Ishikawa (cell line): ENCODE measurements around the gene SFT2D2.

Source experiments
- CEBPB ChIP-seq: IDR thresholded peaks from 2 replicates; pipeline ENCODE4 v1.6.1; 2012
- CREB1 ChIP-seq: IDR thresholded peaks from 2 replicates; pipeline ENCODE4 v1.6.1; 2012; ENCODE audit warnings: low read depth
- EGR1 ChIP-seq: IDR thresholded peaks from 2 replicates; pipeline ENCODE4 v1.6.1; 2012
- EP300 ChIP-seq: IDR thresholded peaks from 2 replicates; pipeline ENCODE4 v1.6.1; 2012; ENCODE audit warnings: borderline replicate concordance
- FOXM1 ChIP-seq: IDR thresholded peaks from 2 replicates; pipeline ENCODE4 v1.6.1; 2012; ENCODE audit warnings: low read depth, borderline replicate concordance
- MAX ChIP-seq: IDR thresholded peaks from 2 replicates; pipeline ENCODE4 v1.6.1; 2012
- NFIC ChIP-seq: IDR thresholded peaks from 2 replicates; pipeline ENCODE4 v1.6.1; 2012
- RAD21 ChIP-seq: IDR thresholded peaks from 2 replicates; pipeline ENCODE4 v1.6.1; 2012; ENCODE audit warnings: low read depth
- REST ChIP-seq: IDR thresholded peaks from 2 replicates; pipeline ENCODE4 v1.6.1; 2012; ENCODE audit warnings: low read depth, mild to moderate bottlenecking
- TAF1 ChIP-seq: IDR thresholded peaks from 2 replicates; pipeline ENCODE4 v1.6.1; 2012; ENCODE audit warnings: low read depth, mild to moderate bottlenecking
- TCF12 ChIP-seq: IDR thresholded peaks from 2 replicates; pipeline ENCODE4 v1.6.1; 2012; ENCODE audit warnings: low read depth
- TEAD4 ChIP-seq: IDR thresholded peaks from 2 replicates; pipeline ENCODE4 v1.6.1; 2012
- USF1 ChIP-seq: IDR thresholded peaks from 2 replicates; pipeline ENCODE4 v1.6.1; 2012
- YY1 ChIP-seq: IDR thresholded peaks from 2 replicates; pipeline ENCODE4 v1.6.1; 2012; ENCODE audit warnings: low read depth
- ZBTB7A ChIP-seq: IDR thresholded peaks from 2 replicates; pipeline ENCODE4 v1.6.1; 2012; ENCODE audit warnings: low read depth

SFT2D2 gene

GRCh38 chr1:168300626-168301025, 74.8 kb downstream of the SFT2D2 start:
- no peak for TF ChIP-seq TEAD4
- TF ChIP-seq YY1, result no peak
- no peak for TF ChIP-seq TCF12
- TF ChIP-seq EGR1, result no peak
- TF ChIP-seq ZBTB7A, result no peak
- no peak for TF ChIP-seq FOXM1
- TF ChIP-seq RAD21, result no peak
- TF ChIP-seq EP300, result no peak
- no peak for TF ChIP-seq REST
- no peak for TF ChIP-seq MAX
- no peak for TF ChIP-seq CREB1
- TF ChIP-seq USF1, result no peak
- TF ChIP-seq NFIC, result no peak

GRCh38 chr1:168301664-168302320, 76.0 kb downstream of the SFT2D2 start:
- peak; percentile 61; the same call in 1 of the 2 replicates for TF ChIP-seq EP300
- peak; percentile 41; the same call in 1 of the 2 replicates for TF ChIP-seq TCF12
- no peak for TF ChIP-seq ZBTB7A
- no peak for TF ChIP-seq REST
- no peak for TF ChIP-seq TAF1
- no peak for TF ChIP-seq CREB1
- peak; percentile 72; the same call in 1 of the 2 replicates for TF ChIP-seq TEAD4
- TF ChIP-seq EGR1, result no peak
- TF ChIP-seq NFIC, result no peak
- no peak for TF ChIP-seq FOXM1
- TF ChIP-seq RAD21, result no peak
- TF ChIP-seq USF1, result no peak
- TF ChIP-seq YY1, result no peak
- TF ChIP-seq CEBPB, result 0 out of 2 replicates have a peak, but pooled peaks have one; percentile 28
- TF ChIP-seq MAX, result 0 out of 2 replicates have a peak, but pooled peaks have one; percentile 19
